Measurements from ENCODE around the gene CNIH1. TPM values are rescaled to one million over a fixed set of nuclear protein-coding genes. Genes with fewer than 3 reads are reported as not detected.

CNIH1 gene
- total RNA-seq, 1 experiment from 2014 or later: 118 TPM

GRCh38 chr14:54489318-54489683 lies 48.1 kb upstream of the CNIH1 start:
- intact Hi-C loops (cut with micrococcal nuclease; ENCODE audit: unreplicated experiment): loop anchor here (5.0 kb wide), 1 partner anchor 122 kb away; no protein-coding TSS in a partner anchor
- TF ChIP-seq CTCF (IDR thresholded peaks at IDR 0.05; ENCODE audit: unreplicated experiment): no peak
- H3K4me1 Mint-ChIP-seq (ENCODE audit: low read depth, unreplicated experiment): peaks cover 27% of the 10 kb centered on the region
- no peak for DNase-seq
- peak overlapping the region; percentile 97 for H3K27ac Mint-ChIP-seq (ENCODE audit: unreplicated experiment)
- peak overlapping the region; percentile 79 for H3K4me3 Mint-ChIP-seq (ENCODE audit: low read depth, unreplicated experiment)
- BruUV-seq (replicated peaks): no TSS peak
- H3K36me3 Mint-ChIP-seq (ENCODE audit: insufficient read depth, unreplicated experiment): peaks cover 22% of the 10 kb centered on the region
- H3K9me3 Mint-ChIP-seq (ENCODE audit: low read depth, unreplicated experiment): no peaks in the 10 kb centered on the region
- CTCF ChIA-PET: interaction anchor here (0.7 to 2.4 kb wide), 3 partner anchors 20 to 314 kb away, joined by 3 to 9 read pairs (median 3); partner anchors contain the start of gene CGRRF1
- no peaks in the 10 kb centered on the region for H3K27me3 Mint-ChIP-seq (ENCODE audit: unreplicated experiment)

GRCh38 chr14:54488646-54489317 lies 47.6 kb upstream of the CNIH1 start, which contains the start of gene GMFB:
GMFB (minus strand) TSS chr14:54488980; CDS start chr14:54488927, 53 bp downstream.
- Mint-ChIP-seq H3K36me3 (ENCODE audit: insufficient read depth, unreplicated experiment) (peaks cover 22% of the 10 kb centered on the region), H3K4me3 (ENCODE audit: low read depth, unreplicated experiment) (peak within 1 kb of the TSS; percentile 79), H3K27ac (ENCODE audit: unreplicated experiment) (peak within 1 kb of the TSS; percentile 97), H3K4me1 (ENCODE audit: low read depth, unreplicated experiment) (peaks cover 33% of the 10 kb centered on the region), H3K27me3 (ENCODE audit: unreplicated experiment) (no peaks in the 10 kb centered on the region), H3K9me3 (ENCODE audit: low read depth, unreplicated experiment) (no peaks in the 10 kb centered on the region)
- no TSS peak for BruUV-seq (replicated peaks)
- intact Hi-C loops (cut with micrococcal nuclease; ENCODE audit: unreplicated experiment): loop anchor here (5.0 kb wide), 1 partner anchor 121 kb away; no protein-coding TSS in a partner anchor
- TF ChIP-seq CTCF (IDR thresholded peaks at IDR 0.05; ENCODE audit: unreplicated experiment): no peak
- CTCF ChIA-PET: interaction anchor here (0.7 to 2.4 kb wide), 3 partner anchors 21 to 314 kb away, joined by 3 to 9 read pairs (median 3); partner anchors contain the start of gene CGRRF1
- DNase-seq: peak; percentile 91

- Mint-ChIP-seq H3K27me3 (ENCODE audit: unreplicated experiment) (no peaks in the 10 kb centered on the region), H3K4me1 (ENCODE audit: low read depth, unreplicated experiment) (peaks cover 37% of the 10 kb centered on the region)
Measured at GRCh38 chr14:54488318-54488645, 47.1 kb upstream of the CNIH1 start.

GRCh38 chr14:54487771-54488170 lies 46.6 kb upstream of the CNIH1 start:
- H3K4me3 Mint-ChIP-seq (ENCODE audit: low read depth, unreplicated experiment): peak overlapping the region; percentile 79
- no peaks in the 10 kb centered on the region for H3K27me3 Mint-ChIP-seq (ENCODE audit: unreplicated experiment)
- DNase-seq: no peak
- H3K27ac Mint-ChIP-seq (ENCODE audit: unreplicated experiment): peak overlapping the region; percentile 97
- no peak for TF ChIP-seq CTCF (IDR thresholded peaks at IDR 0.05; ENCODE audit: unreplicated experiment)
- no peaks in the 10 kb centered on the region for H3K9me3 Mint-ChIP-seq (ENCODE audit: low read depth, unreplicated experiment)
- CTCF ChIA-PET: interaction anchor here (0.6 to 2.4 kb wide), 3 partner anchors 22 to 1614 kb away, joined by 3 to 9 read pairs (median 7); partner anchors contain the start of gene CGRRF1
- intact Hi-C loops (cut with micrococcal nuclease; ENCODE audit: unreplicated experiment): loop anchor here (5.0 kb wide), 1 partner anchor 120 kb away; no protein-coding TSS in a partner anchor
- BruUV-seq (replicated peaks): no TSS peak
- H3K36me3 Mint-ChIP-seq (ENCODE audit: insufficient read depth, unreplicated experiment): peaks cover 22% of the 10 kb centered on the region
- H3K4me1 Mint-ChIP-seq (ENCODE audit: low read depth, unreplicated experiment): peaks cover 42% of the 10 kb centered on the region

More at GRCh38 chr14:54488318-54488645, 47.1 kb upstream of the CNIH1 start:
- peaks cover 22% of the 10 kb centered on the region for H3K36me3 Mint-ChIP-seq (ENCODE audit: insufficient read depth, unreplicated experiment)
- CTCF ChIA-PET: interaction anchor here (0.6 to 2.4 kb wide), 2 partner anchors 21 to 1614 kb away, joined by 3 to 9 read pairs; partner anchors contain the start of gene CGRRF1
- BruUV-seq (replicated peaks): TSS peak; percentile 97
- peak overlapping the region; percentile 79 for H3K4me3 Mint-ChIP-seq (ENCODE audit: low read depth, unreplicated experiment)
- intact Hi-C loops (cut with micrococcal nuclease; ENCODE audit: unreplicated experiment): loop anchor here (5.0 kb wide), 1 partner anchor 121 kb away; no protein-coding TSS in a partner anchor
- peak overlapping the region; percentile 97 for H3K27ac Mint-ChIP-seq (ENCODE audit: unreplicated experiment)
- no peak for DNase-seq
- no peaks in the 10 kb centered on the region for H3K9me3 Mint-ChIP-seq (ENCODE audit: low read depth, unreplicated experiment)
- TF ChIP-seq CTCF (IDR thresholded peaks at IDR 0.05; ENCODE audit: unreplicated experiment): no peak

All from Calu3 (cell line).